PC-3 (cell line): ENCODE data around the gene WSCD2.

Experiments used
- EZH2 ChIP-seq: fragments of 300-600 bp; sonication (generic); IDR thresholded peaks from one replicate; pipeline ENCODE4 v1.6.1; 2017; ENCODE audit warnings: antibody characterized with exemption, mild to moderate bottlenecking, low read length; ENCODE audit not compliant: unreplicated experiment
- EZH2phosphoT487 ChIP-seq: fragments of 300-600 bp; sonication (generic); IDR thresholded peaks from 2 replicates; pipeline ENCODE4 v1.6.1; 2018; ENCODE audit warnings: mild to moderate bottlenecking, antibody characterized with exemption, low read length, borderline replicate concordance
- TF ChIP-seq, protein P1 (sequence below): fragments of 300-600 bp; sonication (generic); conservative IDR thresholded peaks from 2 replicates; pipeline ENCODE4 v1.5.1; 2017; ENCODE audit warnings: antibody characterized with exemption, low read depth, mild to moderate bottlenecking, low read length

DNA sequence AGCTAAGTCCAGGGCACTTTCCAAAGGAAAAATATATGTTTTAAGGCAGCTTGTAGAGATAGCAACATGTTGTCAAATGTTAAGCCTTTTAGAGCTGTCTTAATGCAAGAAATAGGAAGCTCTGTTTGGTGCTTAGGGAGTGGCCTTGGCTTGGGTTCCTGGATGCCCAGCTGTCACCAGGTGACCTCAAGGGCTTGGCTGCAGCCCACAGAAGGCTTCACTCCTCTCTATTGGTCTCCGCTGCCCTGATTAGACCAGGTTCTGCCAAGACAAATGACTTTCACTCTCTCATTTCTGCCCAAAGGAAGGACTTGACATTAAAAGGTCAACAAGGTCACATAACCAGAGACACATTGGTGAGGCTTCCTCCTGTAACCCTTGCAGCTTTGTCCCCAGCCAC is 76.8 kb downstream of the WSCD2 start:
- TF ChIP-seq, protein P1, sequence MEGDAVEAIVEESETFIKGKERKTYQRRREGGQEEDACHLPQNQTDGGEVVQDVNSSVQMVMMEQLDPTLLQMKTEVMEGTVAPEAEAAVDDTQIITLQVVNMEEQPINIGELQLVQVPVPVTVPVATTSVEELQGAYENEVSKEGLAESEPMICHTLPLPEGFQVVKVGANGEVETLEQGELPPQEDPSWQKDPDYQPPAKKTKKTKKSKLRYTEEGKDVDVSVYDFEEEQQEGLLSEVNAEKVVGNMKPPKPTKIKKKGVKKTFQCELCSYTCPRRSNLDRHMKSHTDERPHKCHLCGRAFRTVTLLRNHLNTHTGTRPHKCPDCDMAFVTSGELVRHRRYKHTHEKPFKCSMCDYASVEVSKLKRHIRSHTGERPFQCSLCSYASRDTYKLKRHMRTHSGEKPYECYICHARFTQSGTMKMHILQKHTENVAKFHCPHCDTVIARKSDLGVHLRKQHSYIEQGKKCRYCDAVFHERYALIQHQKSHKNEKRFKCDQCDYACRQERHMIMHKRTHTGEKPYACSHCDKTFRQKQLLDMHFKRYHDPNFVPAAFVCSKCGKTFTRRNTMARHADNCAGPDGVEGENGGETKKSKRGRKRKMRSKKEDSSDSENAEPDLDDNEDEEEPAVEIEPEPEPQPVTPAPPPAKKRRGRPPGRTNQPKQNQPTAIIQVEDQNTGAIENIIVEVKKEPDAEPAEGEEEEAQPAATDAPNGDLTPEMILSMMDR = no peak
- no peak for TF ChIP-seq EZH2phosphoT487
- no peak for TF ChIP-seq EZH2
